Brain microvascular endothelial cell (primary cell): ENCODE data around the gene GABPB2.

Experiments
- DNase-seq: peaks from one replicate; pipeline ENCODE4 v3.0.0-alpha.2; 2020
- H3K27ac ChIP-seq: fragments of 250-450 bp; sonication (Bioruptor Pico); 2 replicates; pipeline ENCODE4 v1.5.1; 2020; ENCODE audit warnings: mild to moderate bottlenecking, moderate library complexity
- H3K27me3 ChIP-seq: fragments of 250-450 bp; sonication (Bioruptor Pico); replicated peaks from 2 replicates; pipeline ENCODE4 v1.5.1; 2020; ENCODE audit warnings: mild to moderate bottlenecking
- H3K36me3 ChIP-seq: fragments of 250-450 bp; sonication (Bioruptor Pico); replicated peaks from 2 replicates; pipeline ENCODE4 v1.5.1; 2020; ENCODE audit warnings: mild to moderate bottlenecking
- H3K4me3 ChIP-seq: 2 replicates; pipeline ENCODE4 v1.5.1; 2011; ENCODE audit warnings: low read depth, mild to moderate bottlenecking, control low read depth, low read length, moderate library complexity
- CTCF ChIP-seq: IDR thresholded peaks from 2 replicates; pipeline ENCODE4 v1.5.1; 2011; ENCODE audit warnings: low read depth, mild to moderate bottlenecking, moderate library complexity, low read length, control low read depth, inconsistent platforms; ENCODE audit errors: missing control alignments
- in situ Hi-C: cut with HindIII; loops from 2 replicates; pipeline ENCODE4 v1.10.0; 2017; ENCODE audit warnings: low sequenced_read_pairs, low pct_ligation_motif_present

GABPB2 gene

GRCh38 chr1:151054971-151055547, 15.5 kb upstream of the GABPB2 start:
- in situ Hi-C loops, result no loop called here
- Histone ChIP-seq H3K4me3 (no peak overlapping the region), H3K27ac (no peak overlapping the region), H3K36me3 (peaks cover 67% of the 10 kb centered on the region), H3K27me3 (no peaks in the 10 kb centered on the region)
- DNase-seq, result no peak
- TF ChIP-seq CTCF, result no peak

GRCh38 chr1:151055581-151055980, 15.0 kb upstream of the GABPB2 start:
- H3K4me3 ChIP-seq, result no peak overlapping the region
- H3K27ac ChIP-seq, result no peak overlapping the region
- no peak for TF ChIP-seq CTCF
- no peaks in the 10 kb centered on the region for H3K27me3 ChIP-seq
- no peak for DNase-seq
- H3K36me3 ChIP-seq, result peaks cover 64% of the 10 kb centered on the region
- in situ Hi-C loops, result no loop called here

- no peaks in the 10 kb centered on the region for H3K27me3 ChIP-seq
- peaks cover 59% of the 10 kb centered on the region for H3K36me3 ChIP-seq
- in situ Hi-C loops, result no loop called here
- TF ChIP-seq CTCF, result no peak
- H3K4me3 ChIP-seq, result no peak overlapping the region
- DNase-seq, result no peak
- H3K27ac ChIP-seq, result no peak overlapping the region
Measured at GRCh38 chr1:151056149-151056548, 14.4 kb upstream of the GABPB2 start.

- Histone ChIP-seq H3K27me3 (no peaks in the 10 kb centered on the region), H3K27ac (peak overlapping the region; percentile 90), H3K4me3 (peak overlapping the region; percentile 89), H3K36me3 (peaks cover 40% of the 10 kb centered on the region)
- no peak for TF ChIP-seq CTCF
- in situ Hi-C loops, result no loop called here
- DNase-seq, result no peak
Measured at GRCh38 chr1:151058692-151059091, 11.9 kb upstream of the GABPB2 start.

- Histone ChIP-seq H3K4me3 (peak within 1 kb of the TSS; percentile 89), H3K27ac (peak within 1 kb of the TSS; percentile 90), H3K27me3 (no peaks in the 10 kb centered on the region), H3K36me3 (peaks cover 34% of the 10 kb centered on the region)
- in situ Hi-C loops, result no loop called here
- DNase-seq, result peak; percentile 66
- peak; percentile 79 for TF ChIP-seq CTCF
Measured at GRCh38 chr1:151059109-151060006, 11.2 kb upstream of the GABPB2 start, which contains the start of gene CDC42SE1. Gene CDC42SE1, minus strand, starts transcription at chr1:151059622. Its CDS starts 3,892 bp downstream, at chr1:151055730.
